Panc1 (cell line): Measurements from ENCODE around the gene AGAP1.

Source experiments
- CTCF ChIP-seq: fragments of 450-650 bp; IDR thresholded peaks from 2 replicates; pipeline ENCODE4 v1.5.1; 2017; ENCODE audit warnings: mild to moderate bottlenecking
- POLR2AphosphoS5 ChIP-seq: IDR thresholded peaks from 2 replicates; pipeline ENCODE4 v1.6.1; 2012; ENCODE audit warnings: mild to moderate bottlenecking, low read depth, low read length, moderate library complexity
- SIN3A ChIP-seq: IDR thresholded peaks from 2 replicates; pipeline ENCODE4 v1.6.1; 2012; ENCODE audit warnings: low read depth, mild to moderate bottlenecking, low read length, moderate library complexity, borderline replicate concordance; ENCODE audit not compliant: insufficient read depth

- TF ChIP-seq CTCF: no peak
- no peak for TF ChIP-seq SIN3A
- no peak for TF ChIP-seq POLR2AphosphoS5
These were observed 437.8 kb downstream of the AGAP1 start for GRCh38 chr2:235931676-235932075.
